HG02970 (cell line): Measurements from ENCODE around the gene PDE10A.
"Not testable (repeated sequence)": the region's sequence is repeated elsewhere in the genome, so short reads cannot be mapped to it uniquely, and the experiment has no call there.

ENCODE experiments used
- ATAC-seq: cut with Tn5 transposase; IDR thresholded peaks from one replicate; pipeline ENCODE4 v1.9.1; 2021; ENCODE audit warnings: mild to moderate bottlenecking, moderate library complexity, moderate number of reproducible peaks; ENCODE audit not compliant: unreplicated experiment, low FRiP score

Gene PDE10A

DNA sequence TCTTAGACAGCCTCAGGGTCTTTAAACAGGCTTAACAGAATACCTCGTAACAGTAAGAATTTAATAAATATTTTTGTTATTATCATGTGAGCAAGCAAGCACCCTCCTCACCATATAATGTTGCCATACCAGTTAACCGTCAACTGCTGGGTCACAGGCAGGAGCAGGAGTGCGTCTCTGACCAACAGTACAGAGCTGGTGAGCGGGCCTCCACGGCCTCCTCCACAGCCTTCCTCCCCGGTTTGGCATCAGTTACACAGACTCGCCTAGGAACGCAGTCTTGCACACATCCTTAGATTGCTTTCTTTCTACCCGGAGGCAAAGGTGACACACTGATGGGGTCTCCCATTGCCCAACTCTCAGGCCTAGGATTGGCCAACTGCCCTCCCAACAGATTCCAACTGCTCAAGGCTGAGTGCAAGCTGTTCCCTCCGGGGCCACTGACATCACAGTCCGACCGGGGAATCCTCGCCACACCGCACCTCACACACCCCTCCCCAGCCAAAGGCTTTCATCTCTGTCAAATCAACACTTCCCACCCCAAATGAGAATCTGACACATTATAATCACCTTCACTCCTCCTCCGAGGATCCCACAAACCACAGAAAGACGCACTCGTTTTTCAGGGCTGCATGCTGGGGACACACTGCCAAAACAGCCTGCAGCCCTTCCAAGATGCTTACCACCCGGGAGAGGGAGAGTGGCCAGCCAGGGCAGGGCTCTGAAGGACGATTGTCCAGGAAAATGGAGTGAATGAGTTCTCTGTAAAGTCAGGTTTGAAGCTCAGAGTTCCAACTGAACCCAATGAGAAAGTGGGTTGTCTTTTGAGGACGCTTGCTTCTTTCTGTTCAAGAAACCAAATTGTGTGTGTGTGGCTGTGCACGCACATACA lies 63.2 kb downstream of the PDE10A start:
- no peak for ATAC-seq

DNA sequence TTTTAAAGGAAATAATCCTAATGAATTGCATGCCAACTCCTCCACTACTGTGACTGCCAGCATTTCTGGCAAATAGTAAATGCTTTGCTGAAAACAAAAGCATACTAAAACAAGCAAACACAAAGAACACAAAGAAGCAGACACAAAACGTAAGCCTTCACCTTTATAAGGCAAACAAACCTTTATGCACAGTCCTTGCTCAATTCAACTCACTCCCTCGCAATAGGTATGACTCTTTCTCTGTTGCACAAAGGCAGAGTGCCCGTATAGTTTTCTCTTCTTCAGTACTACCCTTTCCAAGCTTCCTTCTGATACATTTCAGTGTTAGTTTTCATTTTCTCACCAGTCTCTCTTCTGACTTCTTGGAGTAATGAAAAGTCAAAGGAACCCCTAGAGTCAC lies 63.9 kb downstream of the PDE10A start:
- ATAC-seq, result no peak

- ATAC-seq, result no peak
Observed at GRCh38 chr6:165597821-165598220, 65.2 kb downstream of the PDE10A start.

DNA sequence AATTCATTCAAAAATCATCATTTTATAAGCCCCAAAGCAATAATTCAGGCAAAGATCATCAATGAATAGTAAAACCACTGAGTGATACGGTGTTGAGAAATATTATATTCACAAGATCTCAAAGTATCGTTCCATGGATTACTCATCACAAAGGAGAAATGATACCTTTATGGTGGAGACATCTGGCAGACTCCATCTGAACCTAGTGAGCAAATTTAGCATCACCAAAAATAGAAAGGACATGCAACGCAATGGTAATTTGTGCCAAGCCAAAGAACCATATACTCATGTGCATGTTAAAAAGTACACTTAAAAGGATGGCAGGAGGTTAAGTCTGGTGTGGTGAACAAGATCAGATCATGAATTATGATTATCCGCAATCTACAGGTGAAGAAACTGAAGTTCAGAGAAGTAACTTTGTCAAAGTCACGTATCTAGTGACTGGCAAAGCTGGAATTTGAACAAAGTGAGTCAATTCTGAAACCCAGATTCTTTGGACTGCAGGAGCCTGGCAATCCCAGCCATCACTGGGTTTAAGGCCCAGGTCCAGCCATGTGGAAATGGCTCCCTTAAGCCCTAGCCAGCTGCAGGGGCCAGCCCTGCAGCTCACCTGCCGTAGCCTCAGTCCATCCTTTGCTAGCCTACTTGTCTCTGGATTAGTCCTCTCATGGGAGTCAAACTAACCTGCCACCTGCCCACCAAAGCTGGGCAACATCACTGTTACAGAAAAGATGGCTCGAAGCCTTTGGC lies 68.3 kb downstream of the PDE10A start:
- no peak for ATAC-seq

DNA sequence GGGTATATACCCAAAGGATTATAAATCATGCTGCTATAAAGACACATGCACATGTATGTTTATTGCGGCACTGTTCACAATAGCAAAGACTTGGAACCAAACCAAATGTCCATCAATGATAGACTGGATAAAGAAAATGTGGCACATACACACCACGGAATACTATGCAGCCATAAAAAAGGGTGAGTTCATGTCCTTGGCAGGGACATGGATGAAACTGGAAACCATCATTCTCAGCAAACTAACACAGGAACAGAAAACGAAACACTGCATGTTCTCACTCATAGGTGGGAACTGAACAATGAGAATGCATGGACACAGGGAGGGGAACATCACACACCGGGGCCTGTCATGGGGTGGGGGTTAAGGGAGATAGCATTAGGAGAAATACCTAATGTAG lies 70.1 kb downstream of the PDE10A start:
- ATAC-seq, result not testable (repeated sequence)

- no peak for ATAC-seq
Observed at GRCh38 chr6:165588515-165588914, 74.5 kb downstream of the PDE10A start.

DNA sequence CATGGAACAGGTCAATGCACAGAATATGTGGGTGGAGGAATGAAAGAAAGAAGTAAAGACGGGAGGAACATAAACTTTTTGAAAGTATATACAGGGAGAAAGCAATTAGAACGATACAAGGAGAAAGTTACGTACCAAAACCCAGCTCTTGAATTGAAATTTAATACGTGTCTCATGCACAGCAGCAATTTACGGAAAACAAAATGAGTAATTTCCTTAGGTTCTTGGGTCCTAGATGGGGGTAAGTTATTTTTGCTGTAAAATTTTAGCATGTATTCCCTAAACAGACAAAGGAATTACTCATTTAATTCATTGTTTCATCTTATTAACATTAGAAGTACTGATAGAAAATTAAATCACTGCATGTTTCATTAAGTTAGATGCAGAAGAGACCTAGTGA lies 75.8 kb downstream of the PDE10A start:
- ATAC-seq, result no peak

DNA sequence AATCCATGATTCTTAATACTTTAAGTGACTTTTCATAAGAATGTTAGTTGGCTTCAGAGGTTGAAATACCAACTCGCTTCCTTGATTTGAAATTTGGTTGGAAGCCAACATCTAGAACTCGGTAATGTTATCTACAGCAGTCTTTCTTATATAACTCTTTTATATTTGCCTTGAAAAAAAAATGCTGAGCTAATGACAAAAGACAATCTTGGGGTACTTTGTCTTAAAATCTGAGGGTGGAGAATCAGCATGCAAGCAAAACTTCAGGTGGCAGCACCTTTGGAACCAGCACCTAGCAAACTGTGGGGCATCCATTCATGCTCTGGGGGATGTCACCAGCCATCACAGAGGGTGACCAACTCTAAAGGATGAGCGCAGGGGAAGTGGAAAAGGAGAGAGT lies 76.3 kb downstream of the PDE10A start:
- no peak for ATAC-seq

DNA sequence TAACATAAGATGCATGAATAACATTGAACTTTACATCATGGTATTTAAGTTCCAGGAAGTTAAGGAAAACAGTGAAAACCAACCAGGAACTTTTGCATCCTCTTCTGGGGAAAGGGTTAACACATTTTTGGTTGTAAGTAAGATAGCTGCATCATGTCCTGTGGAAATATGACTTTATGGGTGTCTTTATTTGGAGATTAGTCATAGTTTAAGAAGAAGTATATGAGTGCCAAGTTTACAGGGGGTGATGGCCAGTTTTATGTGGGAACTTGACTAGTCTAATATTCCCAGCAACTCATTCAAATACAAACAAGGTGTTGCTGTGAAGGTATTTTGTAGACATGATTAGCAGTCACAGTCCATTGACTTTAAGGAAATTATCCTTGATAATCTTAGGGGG lies 78.0 kb downstream of the PDE10A start:
- no peak for ATAC-seq

DNA sequence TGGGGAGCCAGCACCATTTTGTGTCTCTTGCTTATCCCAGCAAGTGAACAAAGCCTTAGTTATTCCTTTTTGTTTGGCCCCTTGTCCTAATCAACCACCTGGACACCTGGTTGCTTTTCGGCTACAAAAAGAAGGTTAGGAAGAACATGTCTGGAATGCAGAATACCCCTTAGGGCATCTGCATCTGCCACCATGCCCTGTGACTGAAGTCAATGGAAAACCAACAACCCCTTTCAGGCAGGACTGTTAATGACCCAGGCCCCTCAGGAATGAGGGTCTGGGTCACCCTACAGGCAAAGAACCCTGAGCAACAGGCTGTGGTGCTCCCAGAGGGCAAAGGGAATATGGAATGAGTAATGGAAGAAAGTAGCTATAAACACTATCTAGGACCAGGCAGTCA lies 78.5 kb downstream of the PDE10A start:
- ATAC-seq, result no peak

GRCh38 chr6:165581678-165582077 lies 81.4 kb downstream of the PDE10A start:
- ATAC-seq, result no peak

DNA sequence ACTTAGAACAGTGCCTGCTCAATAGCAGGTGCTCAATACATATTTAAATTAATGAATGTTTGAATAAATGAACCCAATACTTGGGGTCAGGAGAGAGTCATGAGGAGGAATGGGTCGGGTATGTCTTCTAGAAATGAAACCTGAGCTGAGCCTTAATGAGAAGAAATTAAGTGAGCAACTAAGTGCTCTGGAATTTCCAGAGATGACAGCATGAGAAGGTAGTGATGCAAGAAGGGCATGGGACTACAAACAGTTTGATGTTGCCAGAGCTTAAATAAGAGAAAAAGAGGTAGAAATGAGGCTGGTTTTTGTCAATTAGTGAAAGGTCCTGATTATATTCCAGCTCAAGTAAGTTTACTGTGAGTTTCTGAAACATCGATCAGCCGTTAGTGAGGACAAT lies 82.9 kb downstream of the PDE10A start:
- ATAC-seq, result no peak

- ATAC-seq, result no peak
Observed at GRCh38 chr6:165579151-165579550, 83.9 kb downstream of the PDE10A start.

- ATAC-seq, result no peak
Observed at GRCh38 chr6:165577556-165577955, 85.5 kb downstream of the PDE10A start.

GRCh38 chr6:165575158-165575549 lies 87.9 kb downstream of the PDE10A start:
- no peak for ATAC-seq

- peak; percentile 49 for ATAC-seq
Observed at GRCh38 chr6:165574220-165575157, 88.6 kb downstream of the PDE10A start.

- ATAC-seq, result no peak
Observed at GRCh38 chr6:165573671-165574070, 89.4 kb downstream of the PDE10A start.

GRCh38 chr6:165571721-165572132 lies 91.3 kb downstream of the PDE10A start:
- ATAC-seq, result peak; percentile 70

DNA sequence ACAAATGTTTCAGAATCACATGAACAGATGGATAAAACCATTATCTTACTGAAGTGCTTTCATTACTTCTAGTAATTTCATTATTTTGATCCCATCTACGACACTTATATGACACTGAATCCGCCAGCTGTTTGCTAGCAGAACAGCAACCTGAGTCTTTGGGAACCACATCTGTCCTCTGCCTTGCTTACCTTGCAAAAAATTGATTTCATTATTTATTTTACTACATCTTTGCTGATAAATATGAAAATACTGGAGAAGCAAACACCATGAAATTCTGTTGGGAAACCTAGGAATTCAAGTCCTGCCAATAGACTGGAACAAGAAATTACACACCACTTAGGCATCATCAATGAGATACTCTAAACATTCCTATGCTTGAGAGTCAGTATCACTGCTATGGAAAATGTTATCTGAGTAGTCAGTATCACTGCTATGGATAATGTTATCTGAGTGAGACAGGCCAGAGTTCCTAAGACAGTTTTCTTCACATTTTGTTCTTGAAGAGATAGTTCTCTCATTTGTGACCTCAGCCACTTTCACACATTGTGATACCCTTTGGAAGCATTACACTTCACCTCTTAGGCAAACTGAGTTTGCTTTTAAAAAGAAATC lies 91.9 kb downstream of the PDE10A start:
- ATAC-seq, result no peak

- no peak for ATAC-seq
Observed at GRCh38 chr6:165568326-165568725, 94.7 kb downstream of the PDE10A start.
